Body of pancreas (tissue), 4 donors: ENCODE results near the gene RUFY3. TPM values are rescaled to one million over a fixed set of nuclear protein-coding genes. Genes with fewer than 3 reads are reported as not detected.

Experiments
- ATAC-seq: fragments of 150-250 bp; one replicate; pipeline ENCODE4 v1.9.1; 2016
- DNase-seq, 4 donors: peaks; one replicate each; pipeline ENCODE4 v3.0.0-alpha.2; 2019
- H3K27ac ChIP-seq, 4 donors: fragments of 200-600 bp; sonication (generic); 1 replicate in 3 of 4; 2 replicates in 1 of 4; pipeline versions ENCODE4 v1.5.1 to v1.6.1; 2016 to 2019; ENCODE audit warnings: mild to moderate bottlenecking in 1 of 4, mixed read lengths in 1 of 4, moderate library complexity in 1 of 4
- H3K27me3 ChIP-seq, 2 donors: fragments of 200-600 bp; sonication (generic); one replicate each; pipeline ENCODE4 v1.6.0; 2016; ENCODE audit warnings: mild to moderate bottlenecking in 1 of 2
- H3K36me3 ChIP-seq, 2 donors: fragments of 200-600 bp; sonication (generic); replicated peaks in 1 of 2; 2 replicates each; pipeline ENCODE4 v1.5.1; 2016; ENCODE audit warnings: low read depth in 2 of 2; ENCODE audit not compliant: insufficient read depth in 1 of 2
- H3K4me1 ChIP-seq: fragments of 200-600 bp; sonication (generic); one replicate; pipeline ENCODE4 v1.6.0; 2016
- H3K4me3 ChIP-seq, 2 donors: fragments of 200-600 bp; sonication (generic); 1 replicate in 1 of 2; 2 replicates in 1 of 2; pipeline ENCODE4 v1.5.1; 2016 to 2019
- H3K9me3 ChIP-seq, 3 donors: fragments of 200-600 bp; sonication (generic); 1 replicate in 2 of 3; 2 replicates in 1 of 3; pipeline ENCODE4 v1.5.1; 2016
- POLR2A ChIP-seq, 3 donors: fragments of 450-650 bp; IDR thresholded peaks; one replicate each; pipeline ENCODE4 v1.6.1; 2016; ENCODE audit warnings: antibody characterized with exemption in 3 of 3, mild to moderate bottlenecking in 2 of 3
- WGBS, 2 donors: methylation state at CpG; one replicate each; pipeline ENCODE4 v1.1.5; 2017; 5-methylcytosine and 5-hydroxymethylcytosine counted together
- intact Hi-C: fragments of 100-400 bp; cut with DNase I; formaldehyde crosslinking; loops from one replicate; pipeline ENCODE4 v1.15.1; 2023
- total RNA-seq, 2 donors: library from RNA; depleted of rRNA; stranded (reverse); fragments of >200 nt; gene quantifications; one replicate each; pipeline ENCODE4 v1.1.0, GENCODE V29; 2016
- TF ChIP-seq, protein P1 (sequence below), 7 experiments: fragments of 450-650 bp in 4 of 7; fragments of 200-600 bp in 3 of 7; sonication (generic) in 3 of 7; IDR thresholded peaks; one replicate each; pipeline ENCODE4 v1.5.1; 2016 to 2019; ENCODE audit warnings: antibody characterized with exemption in 7 of 7

RUFY3 gene
- total RNA-seq, 2 donors from 2014 or later, result 46.4 to 62.6 TPM

DNA sequence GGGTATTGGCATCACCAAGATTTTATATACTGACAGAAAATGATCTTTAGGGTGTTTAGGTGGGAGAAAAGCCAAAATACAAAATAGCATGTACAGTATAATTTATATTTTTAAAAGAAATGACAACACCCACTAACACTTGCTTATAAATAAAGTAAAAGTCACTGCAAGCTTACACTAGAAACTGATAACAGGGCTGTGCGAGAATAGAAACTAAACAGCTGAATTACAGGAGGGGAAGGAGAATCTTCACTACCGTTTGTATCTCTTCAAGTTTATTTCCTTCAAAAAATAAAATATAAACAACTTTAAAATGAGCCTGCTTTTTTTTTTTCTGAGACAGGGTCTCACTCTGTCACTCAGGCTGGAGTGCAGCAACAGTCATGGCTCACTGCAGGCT lies 95.1 kb downstream of the RUFY3 start:
- ATAC-seq, result no peak
- WGBS, 2 donors, result 42 to 48% methylated on average over 2 of the region's 2 CpGs
- no peak overlapping the region for H3K4me3 ChIP-seq
- intact Hi-C loops, result no loop called here
- DNase-seq, result no peak
- no peaks in the 10 kb centered on the region for H3K9me3 ChIP-seq
- H3K36me3 ChIP-seq, result peaks cover 8 to 13% of the 10 kb centered on the region in 2 donors
- H3K27ac ChIP-seq, result no peak overlapping the region
- TF ChIP-seq POLR2A (IDR thresholded peaks at IDR 0.05), result no peak
- TF ChIP-seq, protein P1, sequence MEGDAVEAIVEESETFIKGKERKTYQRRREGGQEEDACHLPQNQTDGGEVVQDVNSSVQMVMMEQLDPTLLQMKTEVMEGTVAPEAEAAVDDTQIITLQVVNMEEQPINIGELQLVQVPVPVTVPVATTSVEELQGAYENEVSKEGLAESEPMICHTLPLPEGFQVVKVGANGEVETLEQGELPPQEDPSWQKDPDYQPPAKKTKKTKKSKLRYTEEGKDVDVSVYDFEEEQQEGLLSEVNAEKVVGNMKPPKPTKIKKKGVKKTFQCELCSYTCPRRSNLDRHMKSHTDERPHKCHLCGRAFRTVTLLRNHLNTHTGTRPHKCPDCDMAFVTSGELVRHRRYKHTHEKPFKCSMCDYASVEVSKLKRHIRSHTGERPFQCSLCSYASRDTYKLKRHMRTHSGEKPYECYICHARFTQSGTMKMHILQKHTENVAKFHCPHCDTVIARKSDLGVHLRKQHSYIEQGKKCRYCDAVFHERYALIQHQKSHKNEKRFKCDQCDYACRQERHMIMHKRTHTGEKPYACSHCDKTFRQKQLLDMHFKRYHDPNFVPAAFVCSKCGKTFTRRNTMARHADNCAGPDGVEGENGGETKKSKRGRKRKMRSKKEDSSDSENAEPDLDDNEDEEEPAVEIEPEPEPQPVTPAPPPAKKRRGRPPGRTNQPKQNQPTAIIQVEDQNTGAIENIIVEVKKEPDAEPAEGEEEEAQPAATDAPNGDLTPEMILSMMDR (IDR thresholded peaks at IDR 0.05), result no peak
- no peaks in the 10 kb centered on the region for H3K27me3 ChIP-seq
- H3K4me1 ChIP-seq, result no peaks in the 10 kb centered on the region

DNA sequence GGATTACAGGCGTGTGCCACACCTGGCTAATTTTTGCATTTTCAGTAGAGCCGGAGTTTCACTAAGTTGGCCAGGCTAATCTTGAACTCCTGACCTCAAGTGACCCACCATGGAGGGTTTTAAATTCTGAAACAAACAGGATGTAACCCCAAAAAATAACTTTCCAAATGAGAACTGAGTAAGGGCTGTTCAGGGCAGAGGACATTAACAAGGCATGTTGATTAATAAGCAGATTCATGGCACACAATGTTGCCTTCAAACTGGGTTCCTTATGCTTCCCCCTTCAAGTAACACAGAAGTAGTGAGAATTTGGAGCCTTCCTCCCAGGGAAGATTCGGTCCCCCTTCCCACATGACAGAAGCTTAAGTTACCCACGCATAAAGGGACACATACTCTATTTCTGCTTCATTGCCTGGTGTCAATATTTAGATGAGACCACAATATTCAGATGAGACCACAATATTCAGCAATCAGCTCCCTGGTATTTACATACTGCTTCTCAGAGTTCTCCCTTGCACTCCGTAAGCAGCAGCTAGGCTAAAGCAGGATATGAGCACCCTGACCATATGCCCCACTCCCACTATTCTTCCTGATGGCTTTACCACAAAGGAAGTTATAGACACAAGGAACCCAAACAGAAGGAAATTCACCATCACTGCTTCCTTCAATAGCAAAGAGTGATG lies 96.5 kb downstream of the RUFY3 start:
- H3K27ac ChIP-seq, result no peak overlapping the region
- no peak for ATAC-seq
- no peak for DNase-seq
- WGBS, 2 donors, result 76 to 91% methylated on average over 5 of the region's 5 CpGs
- no peaks in the 10 kb centered on the region for H3K9me3 ChIP-seq
- no peak overlapping the region for H3K4me3 ChIP-seq
- H3K4me1 ChIP-seq, result no peaks in the 10 kb centered on the region
- peaks cover 8 to 17% of the 10 kb centered on the region in 2 donors for H3K36me3 ChIP-seq
- TF ChIP-seq, protein P1 (IDR thresholded peaks at IDR 0.05), result no peak
- no peak for TF ChIP-seq POLR2A (IDR thresholded peaks at IDR 0.05)
- intact Hi-C loops, result no loop called here
- H3K27me3 ChIP-seq, result no peaks in the 10 kb centered on the region

DNA sequence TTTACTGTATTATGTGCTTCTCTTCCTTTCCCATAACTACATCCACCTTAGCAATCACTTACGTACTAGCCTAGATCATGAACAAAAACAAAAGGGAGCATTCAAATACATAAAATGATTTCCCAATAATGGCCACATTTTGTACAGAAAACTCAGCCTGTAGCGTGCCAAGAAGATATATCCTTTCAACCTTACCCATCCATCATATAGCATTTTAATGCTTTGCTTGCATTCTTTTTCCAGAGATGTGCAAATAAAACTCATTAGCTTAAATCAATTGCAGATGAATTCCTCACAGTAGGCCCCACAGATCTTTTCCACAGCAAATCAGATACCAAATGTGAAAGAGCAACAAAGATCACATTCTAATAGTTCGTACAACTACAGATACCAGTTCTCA lies 97.2 kb downstream of the RUFY3 start:
- 81 to 94% methylated on average over 3 of the region's 3 CpGs for WGBS, 2 donors
- TF ChIP-seq, protein P1 (IDR thresholded peaks at IDR 0.05), result no peak
- TF ChIP-seq POLR2A (IDR thresholded peaks at IDR 0.05), result no peak
- DNase-seq, result no peak
- ATAC-seq, result no peak
- Histone ChIP-seq H3K9me3 (no peaks in the 10 kb centered on the region), H3K27ac (no peak overlapping the region), H3K27me3 (no peaks in the 10 kb centered on the region), H3K4me3 (no peak overlapping the region), H3K36me3 (peaks cover 8 to 17% of the 10 kb centered on the region in 2 donors), H3K4me1 (no peaks in the 10 kb centered on the region)
- intact Hi-C loops, result no loop called here

DNA sequence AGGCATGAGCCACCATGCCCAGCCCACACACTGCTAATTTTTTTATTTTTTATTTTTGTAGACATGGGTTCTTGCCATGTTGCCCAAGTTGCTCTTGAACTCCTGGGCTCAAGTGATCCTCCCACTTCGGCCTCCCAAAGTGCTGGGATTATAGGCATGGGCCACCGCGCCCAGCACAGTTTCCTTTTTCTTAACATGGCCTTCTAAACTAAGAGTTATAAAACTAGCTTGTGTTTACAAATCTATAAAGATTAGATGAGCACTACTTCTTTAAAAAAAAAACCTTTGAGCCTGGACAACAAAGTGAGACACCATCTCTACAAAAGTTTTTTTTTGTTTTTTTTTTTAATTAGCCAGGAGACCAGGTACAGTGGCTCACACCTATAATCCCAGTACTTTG lies 107.3 kb downstream of the RUFY3 start:
- Histone ChIP-seq H3K36me3 (peaks cover 7 to 48% of the 10 kb centered on the region in 2 donors), H3K27me3 (no peaks in the 10 kb centered on the region), H3K9me3 (no peaks in the 10 kb centered on the region), H3K4me1 (no peaks in the 10 kb centered on the region), H3K4me3 (no peak overlapping the region), H3K27ac (no peak overlapping the region)
- DNase-seq, result no peak
- 96 to 100% methylated on average over 3 of the region's 3 CpGs for WGBS, 2 donors
- intact Hi-C loops, result no loop called here
- ATAC-seq, result no peak
- no peak for TF ChIP-seq POLR2A (IDR thresholded peaks at IDR 0.05)
- TF ChIP-seq, protein P1 (IDR thresholded peaks at IDR 0.05), result no peak

DNA sequence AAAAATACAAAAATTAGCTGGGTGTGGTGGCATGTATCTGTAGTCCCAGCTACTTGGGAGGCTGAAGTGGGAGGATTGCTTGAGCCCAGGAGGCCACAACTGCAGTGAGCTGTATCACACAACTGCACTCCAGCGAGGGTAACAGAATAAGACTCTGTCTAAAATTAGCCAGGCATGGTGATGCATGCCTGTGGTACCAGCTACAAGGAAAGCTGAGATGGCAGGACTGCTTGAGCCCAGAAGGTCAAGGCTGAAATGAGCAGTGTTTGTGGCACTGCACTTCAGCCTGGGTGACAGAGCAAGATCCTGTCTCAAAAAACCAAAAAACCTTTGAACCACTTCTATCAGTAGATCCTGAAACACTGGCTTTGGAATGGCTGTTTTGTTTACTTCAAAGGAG lies 107.7 kb downstream of the RUFY3 start:
- intact Hi-C loops, result no loop called here
- H3K36me3 ChIP-seq, result peaks cover 7 to 45% of the 10 kb centered on the region in 2 donors
- TF ChIP-seq, protein P1 (IDR thresholded peaks at IDR 0.05), result no peak
- no peak for TF ChIP-seq POLR2A (IDR thresholded peaks at IDR 0.05)
- ATAC-seq (no peak), DNase-seq (no peak)
- 83% methylated on average over 1 of the region's 1 CpG for WGBS, 2 donors
- H3K9me3 ChIP-seq, result no peaks in the 10 kb centered on the region
- no peak overlapping the region for H3K4me3 ChIP-seq
- no peak overlapping the region for H3K27ac ChIP-seq
- H3K4me1 ChIP-seq, result no peaks in the 10 kb centered on the region
- H3K27me3 ChIP-seq, result no peaks in the 10 kb centered on the region
